Prostate gland (tissue), 2 donors: ENCODE results near the gene OR1E2. TPM values are rescaled to one million over a fixed set of nuclear protein-coding genes. Genes with fewer than 3 reads are reported as not detected.
"Not testable (repeated sequence)": the region's sequence is repeated elsewhere in the genome, so short reads cannot be mapped to it uniquely, and the experiment has no call there.

Source experiments
- DNase-seq: peaks from one replicate; pipeline ENCODE4 v3.0.0-alpha.2; 2019; ENCODE audit warnings: low spot score
- H3K27ac ChIP-seq, 2 donors: fragments of 200-600 bp; sonication (generic); 2 replicates each; pipeline ENCODE4 v1.5.1; 2017 to 2019
- H3K27me3 ChIP-seq: fragments of 200-600 bp; sonication (generic); replicated peaks from 2 replicates; pipeline ENCODE4 v1.5.1; 2019; ENCODE audit not compliant: insufficient read depth
- H3K36me3 ChIP-seq, 2 donors: fragments of 200-600 bp; sonication (generic); 1 replicate in 1 of 2; 2 replicates in 1 of 2; pipeline versions ENCODE4 v1.5.1 to v1.8.1; 2017 to 2019
- H3K4me1 ChIP-seq: fragments of 200-600 bp; sonication (generic); replicated peaks from 2 replicates; pipeline ENCODE4 v1.5.1; 2019
- H3K4me3 ChIP-seq, 2 donors: fragments of 200-600 bp; sonication (generic); 2 replicates each; pipeline ENCODE4 v1.5.1; 2017 to 2019
- H3K9me3 ChIP-seq: fragments of 200-600 bp; sonication (generic); 2 replicates; pipeline ENCODE4 v1.5.1; 2017
- POLR2A ChIP-seq: fragments of 450-650 bp; IDR thresholded peaks from one replicate; pipeline ENCODE4 v1.6.1; 2016; ENCODE audit warnings: antibody characterized with exemption, mild to moderate bottlenecking
- POLR2AphosphoS5 ChIP-seq: sonication (generic); formaldehyde crosslinking; IDR thresholded peaks from one replicate; pipeline ENCODE4 v1.6.1; 2017; ENCODE audit warnings: antibody characterized with exemption
- WGBS: methylation state at CpG from one replicate; pipeline ENCODE4 v1.1.5; 2018; 5-methylcytosine and 5-hydroxymethylcytosine counted together
- intact Hi-C: fragments of 100-400 bp; cut with DNase I; formaldehyde crosslinking; loops from one replicate; pipeline ENCODE4 v1.14.2; 2022
- total RNA-seq, 2 donors: library from RNA; depleted of rRNA; stranded (reverse); fragments of >200 nt; gene quantifications; one replicate each; pipeline ENCODE4 v1.1.0, GENCODE V29; 2016
- TF ChIP-seq, protein P1 (sequence below), 4 experiments: fragments of 200-600 bp in 2 of 4; fragments of 450-650 bp in 2 of 4; sonication (generic) in 2 of 4; IDR thresholded peaks; 1 replicate in 3 of 4; 2 replicates in 1 of 4; pipeline ENCODE4 v1.5.1; 2016 to 2019; ENCODE audit warnings: antibody characterized with exemption in 4 of 4, mild to moderate bottlenecking in 2 of 4, moderate library complexity in 2 of 4

Gene OR1E2
- total RNA-seq, 2 donors from 2014 or later, result not detected

DNA sequence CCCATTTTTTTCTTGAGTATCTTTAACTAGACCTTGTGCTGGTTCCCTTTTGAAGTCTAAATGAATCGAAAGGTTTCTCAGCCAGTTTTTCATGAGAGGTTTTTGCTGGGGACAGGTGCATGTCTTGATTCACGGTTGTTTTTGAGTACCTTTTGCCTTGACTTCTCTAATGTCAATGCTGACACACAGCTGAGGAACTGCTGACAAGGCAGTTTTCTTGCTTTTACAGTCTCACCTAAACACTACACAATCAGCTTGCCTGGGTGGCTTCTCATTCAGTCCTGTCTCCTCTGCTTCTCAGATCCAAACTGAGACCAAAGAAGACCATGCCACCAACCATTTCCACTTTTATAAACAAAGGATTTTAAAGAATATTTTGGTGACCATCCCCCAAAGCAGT lies 15.4 kb downstream of the OR1E2 start:
- Histone ChIP-seq H3K9me3 (no peaks in the 10 kb centered on the region), H3K4me1 (no peaks in the 10 kb centered on the region), H3K27ac (no peak overlapping the region), H3K27me3 (no peaks in the 10 kb centered on the region), H3K36me3 (no peaks in the 10 kb centered on the region), H3K4me3 (no peak overlapping the region)
- DNase-seq, result no peak
- intact Hi-C loops, result no loop called here
- TF ChIP-seq POLR2A (no peak), POLR2AphosphoS5 (no peak)
- TF ChIP-seq, protein P1, sequence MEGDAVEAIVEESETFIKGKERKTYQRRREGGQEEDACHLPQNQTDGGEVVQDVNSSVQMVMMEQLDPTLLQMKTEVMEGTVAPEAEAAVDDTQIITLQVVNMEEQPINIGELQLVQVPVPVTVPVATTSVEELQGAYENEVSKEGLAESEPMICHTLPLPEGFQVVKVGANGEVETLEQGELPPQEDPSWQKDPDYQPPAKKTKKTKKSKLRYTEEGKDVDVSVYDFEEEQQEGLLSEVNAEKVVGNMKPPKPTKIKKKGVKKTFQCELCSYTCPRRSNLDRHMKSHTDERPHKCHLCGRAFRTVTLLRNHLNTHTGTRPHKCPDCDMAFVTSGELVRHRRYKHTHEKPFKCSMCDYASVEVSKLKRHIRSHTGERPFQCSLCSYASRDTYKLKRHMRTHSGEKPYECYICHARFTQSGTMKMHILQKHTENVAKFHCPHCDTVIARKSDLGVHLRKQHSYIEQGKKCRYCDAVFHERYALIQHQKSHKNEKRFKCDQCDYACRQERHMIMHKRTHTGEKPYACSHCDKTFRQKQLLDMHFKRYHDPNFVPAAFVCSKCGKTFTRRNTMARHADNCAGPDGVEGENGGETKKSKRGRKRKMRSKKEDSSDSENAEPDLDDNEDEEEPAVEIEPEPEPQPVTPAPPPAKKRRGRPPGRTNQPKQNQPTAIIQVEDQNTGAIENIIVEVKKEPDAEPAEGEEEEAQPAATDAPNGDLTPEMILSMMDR (IDR thresholded peaks at IDR 0.05), result no peak
- WGBS, result 72% methylated on average over 2 of the region's 2 CpGs

DNA sequence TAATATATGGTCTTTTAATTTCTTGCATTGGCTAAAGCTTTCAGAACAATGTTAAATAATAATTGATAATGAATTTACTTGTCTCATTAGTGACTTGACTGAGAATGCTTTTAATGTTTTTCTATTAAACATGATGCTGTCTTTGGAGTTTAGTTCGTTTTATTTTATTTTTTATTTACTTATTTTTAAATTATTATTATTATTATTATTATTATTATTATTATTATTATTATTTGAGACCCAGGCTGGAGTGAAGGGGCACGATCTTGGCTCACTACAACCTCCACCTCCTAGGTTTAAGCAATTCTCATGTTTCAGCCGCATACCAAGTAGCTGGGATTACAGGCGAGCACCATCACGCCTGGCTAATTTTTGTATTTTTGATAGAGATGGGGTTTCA lies 18.0 kb downstream of the OR1E2 start:
- Histone ChIP-seq H3K36me3 (no peaks in the 10 kb centered on the region), H3K4me1 (no peaks in the 10 kb centered on the region), H3K9me3 (no peaks in the 10 kb centered on the region), H3K4me3 (no peak overlapping the region), H3K27me3 (no peaks in the 10 kb centered on the region), H3K27ac (no peak overlapping the region)
- WGBS, result 77% methylated on average over 5 of the region's 5 CpGs
- no peak for DNase-seq
- intact Hi-C loops, result no loop called here
- TF ChIP-seq, protein P1 (IDR thresholded peaks at IDR 0.05), result no peak
- no peak for TF ChIP-seq POLR2AphosphoS5
- TF ChIP-seq POLR2A, result no peak

DNA sequence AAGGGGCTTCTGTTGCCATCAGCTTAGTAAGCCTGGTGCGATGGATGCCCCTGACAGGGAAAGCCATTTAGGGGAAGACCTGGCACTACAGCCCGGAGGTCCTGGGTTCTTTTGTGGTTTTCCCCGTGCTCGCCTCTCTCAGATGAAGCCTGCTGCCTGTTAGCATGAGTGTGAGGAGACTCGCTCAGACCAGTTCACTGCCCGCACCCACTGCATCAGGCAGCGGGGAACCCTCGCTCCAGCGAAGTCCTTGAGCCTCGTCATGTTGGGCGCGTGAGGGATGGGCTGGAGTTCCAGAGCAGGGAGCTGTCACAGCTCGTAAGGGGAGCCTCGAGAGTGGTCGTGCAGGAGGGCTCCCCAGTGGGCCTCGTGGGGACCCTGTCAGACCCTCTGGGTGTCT lies 21.4 kb downstream of the OR1E2 start:
- 83% methylated on average over 1 of the region's 16 CpGs for WGBS
- intact Hi-C loops, H3K36me3 ChIP-seq, H3K9me3 ChIP-seq, H3K4me3 ChIP-seq, H3K27ac ChIP-seq, DNase-seq, H3K4me1 ChIP-seq, H3K27me3 ChIP-seq: not testable (repeated sequence)

- H3K27me3 ChIP-seq, result no peaks in the 10 kb centered on the region
- DNase-seq, result no peak
- TF ChIP-seq POLR2A (no peak), POLR2AphosphoS5 (no peak)
- TF ChIP-seq, protein P1 (IDR thresholded peaks at IDR 0.05), result no peak
- H3K4me3 ChIP-seq, result no peak within 1 kb of the TSS
- H3K9me3 ChIP-seq, result no peaks in the 10 kb centered on the region
- H3K36me3 ChIP-seq, result no peaks in the 10 kb centered on the region
- no peaks in the 10 kb centered on the region for H3K4me1 ChIP-seq
- intact Hi-C loops, result no loop called here
- 82% methylated on average over 3 of the region's 3 CpGs for WGBS
- no peak within 1 kb of the TSS for H3K27ac ChIP-seq
Observed at GRCh38 chr17:3411070-3411469, 22.6 kb downstream of the OR1E2 start, which contains the start of gene OR3A3. TSS of gene OR3A3 (plus strand) at chr17:3411370.

- H3K27me3 ChIP-seq, DNase-seq, intact Hi-C loops, H3K27ac ChIP-seq, H3K4me1 ChIP-seq, H3K36me3 ChIP-seq, H3K4me3 ChIP-seq, H3K9me3 ChIP-seq: not testable (repeated sequence)
- WGBS, result 73% methylated on average over 1 of the region's 1 CpG
Observed at GRCh38 chr17:3403856-3404255, 29.8 kb downstream of the OR1E2 start.

DNA sequence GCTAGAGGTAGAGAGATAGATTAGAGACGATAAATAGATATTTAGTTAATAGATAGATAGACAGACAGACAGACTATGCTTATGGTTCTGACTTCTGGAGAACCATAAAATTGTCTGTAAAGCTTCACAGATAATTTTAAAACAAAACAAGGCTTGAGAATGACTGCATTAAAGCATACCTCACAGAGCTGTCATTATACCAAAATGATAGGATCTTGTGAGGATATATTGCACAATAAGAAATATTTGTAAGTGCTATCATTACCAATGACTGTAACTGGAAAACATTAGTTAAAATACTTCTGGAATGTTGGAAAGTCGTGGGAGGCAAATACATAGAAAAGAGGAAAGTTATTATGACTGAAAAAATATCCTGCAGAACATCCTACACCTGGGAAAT lies 31.9 kb downstream of the OR1E2 start:
- intact Hi-C loops, result no loop called here
- Histone ChIP-seq H3K4me1 (no peaks in the 10 kb centered on the region), H3K9me3 (no peaks in the 10 kb centered on the region), H3K36me3 (no peaks in the 10 kb centered on the region), H3K4me3 (no peak overlapping the region), H3K27me3 (no peaks in the 10 kb centered on the region), H3K27ac (no peak overlapping the region)
- WGBS, result 62% methylated on average over 2 of the region's 2 CpGs
- no peak for TF ChIP-seq POLR2A
- no peak for TF ChIP-seq POLR2AphosphoS5
- TF ChIP-seq, protein P1 (IDR thresholded peaks at IDR 0.05), result no peak
- DNase-seq, result no peak
